Measurements from ENCODE around the gene ZNRF2.

The ZNRF2 gene

GRCh38 chr7:30389791-30390190 lies 105.4 kb downstream of the ZNRF2 start:
- H3K4me3 ChIP-seq (ENCODE audit: low read depth in 1 of 2, low read length in 2 of 2), result no peak overlapping the region
- H3K36me3 ChIP-seq (ENCODE audit: control insufficient read depth in 1 of 2, insufficient read depth in 2 of 2, low read length in 2 of 2), result no peaks in the 10 kb centered on the region
- H3K27ac ChIP-seq (ENCODE audit: low read length), result no peak overlapping the region
- H3K27me3 ChIP-seq (ENCODE audit: low read depth, low read length), result no peaks in the 10 kb centered on the region
- no peaks in the 10 kb centered on the region for H3K4me1 ChIP-seq (ENCODE audit: control insufficient read depth in 1 of 2, insufficient read depth in 2 of 2, low read length in 2 of 2)
- H3K9me3 ChIP-seq (ENCODE audit: control insufficient read depth in 1 of 2, low read length in 2 of 2), result no peaks in the 10 kb centered on the region

DNA sequence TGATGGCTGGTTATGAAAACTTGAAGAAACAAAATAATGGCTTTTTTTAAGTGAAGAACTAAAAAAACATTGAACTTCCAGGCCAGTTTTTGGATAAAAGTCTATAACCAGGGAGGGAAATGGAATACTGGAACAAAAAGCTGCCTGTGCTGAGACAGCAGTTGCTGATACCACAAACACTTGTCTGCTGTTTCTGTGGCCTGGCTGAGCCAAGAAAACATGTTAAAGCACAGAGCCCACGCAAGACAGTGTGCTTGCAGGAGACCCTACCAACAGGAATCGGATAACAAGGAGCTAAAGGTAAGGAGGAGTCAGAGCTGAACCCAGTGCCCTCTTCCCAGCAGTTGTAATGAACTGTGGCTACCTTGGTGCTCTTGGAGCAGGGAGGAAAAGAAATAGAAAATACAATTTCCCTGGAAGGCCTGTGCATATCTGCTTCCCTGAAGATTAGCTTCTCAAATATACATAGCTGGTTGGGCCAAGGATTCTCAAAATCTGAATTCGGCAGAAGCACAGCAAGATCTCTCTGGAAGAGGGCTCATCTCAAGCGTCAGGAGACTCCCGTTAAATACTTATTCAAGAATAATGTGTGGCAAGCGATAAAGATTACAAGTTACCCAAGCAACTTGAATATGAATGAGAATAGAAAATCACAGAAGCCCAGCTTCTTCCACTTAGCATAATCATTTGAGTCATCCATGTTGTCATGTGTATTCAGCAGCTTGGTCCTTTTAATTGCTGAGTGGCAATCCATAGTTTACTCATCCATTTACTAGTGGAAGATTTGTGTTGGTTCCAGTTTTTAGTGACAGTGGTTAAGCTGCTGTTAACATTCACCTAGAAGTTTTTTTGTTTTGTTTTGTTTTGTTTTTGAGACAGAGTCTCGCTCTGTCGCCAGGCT lies 106.6 kb downstream of the ZNRF2 start:
- H3K9me3 ChIP-seq (ENCODE audit: control insufficient read depth in 1 of 2, low read length in 2 of 2), result no peaks in the 10 kb centered on the region
- no peaks in the 10 kb centered on the region for H3K4me1 ChIP-seq (ENCODE audit: control insufficient read depth in 1 of 2, insufficient read depth in 2 of 2, low read length in 2 of 2)
- no peak overlapping the region for H3K27ac ChIP-seq (ENCODE audit: low read length)
- H3K4me3 ChIP-seq (ENCODE audit: low read depth in 1 of 2, low read length in 2 of 2), result no peak overlapping the region
- no peaks in the 10 kb centered on the region for H3K27me3 ChIP-seq (ENCODE audit: low read depth, low read length)
- no peaks in the 10 kb centered on the region for H3K36me3 ChIP-seq (ENCODE audit: control insufficient read depth in 1 of 2, insufficient read depth in 2 of 2, low read length in 2 of 2)

GRCh38 chr7:30391806-30392205 lies 107.4 kb downstream of the ZNRF2 start:
- H3K9me3 ChIP-seq (ENCODE audit: control insufficient read depth in 1 of 2, low read length in 2 of 2), result no peaks in the 10 kb centered on the region
- H3K4me3 ChIP-seq (ENCODE audit: low read depth in 1 of 2, low read length in 2 of 2), result no peak overlapping the region
- no peaks in the 10 kb centered on the region for H3K36me3 ChIP-seq (ENCODE audit: control insufficient read depth in 1 of 2, insufficient read depth in 2 of 2, low read length in 2 of 2)
- H3K4me1 ChIP-seq (ENCODE audit: control insufficient read depth in 1 of 2, insufficient read depth in 2 of 2, low read length in 2 of 2), result no peaks in the 10 kb centered on the region
- H3K27me3 ChIP-seq (ENCODE audit: low read depth, low read length), result no peaks in the 10 kb centered on the region
- no peak overlapping the region for H3K27ac ChIP-seq (ENCODE audit: low read length)

DNA sequence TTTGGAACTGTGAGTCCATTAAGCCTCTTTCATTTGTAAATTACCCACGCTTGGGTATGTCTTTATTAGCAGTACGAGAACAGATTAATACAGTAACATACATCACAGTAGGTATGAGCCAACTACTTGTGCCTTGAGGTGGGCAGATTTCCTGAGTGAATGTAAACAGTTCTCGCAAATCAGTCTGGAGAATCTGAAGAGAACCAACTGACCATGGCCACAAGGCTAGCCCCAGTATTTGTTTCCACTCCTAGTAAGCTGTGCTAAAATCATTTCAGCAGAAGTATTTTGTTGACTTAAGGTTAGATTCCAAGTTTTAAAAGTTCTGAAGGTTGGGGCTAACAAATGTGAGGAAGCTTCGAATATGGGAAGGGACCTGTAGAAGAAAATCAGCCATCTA lies 111.3 kb downstream of the ZNRF2 start:
- Histone ChIP-seq H3K27me3 (ENCODE audit: low read depth, low read length) (no peaks in the 10 kb centered on the region), H3K27ac (ENCODE audit: low read length) (no peak overlapping the region), H3K4me3 (ENCODE audit: low read depth in 1 of 2, low read length in 2 of 2) (no peak overlapping the region), H3K36me3 (ENCODE audit: control insufficient read depth in 1 of 2, insufficient read depth in 2 of 2, low read length in 2 of 2) (no peaks in the 10 kb centered on the region), H3K9me3 (ENCODE audit: control insufficient read depth in 1 of 2, low read length in 2 of 2) (no peaks in the 10 kb centered on the region), H3K4me1 (ENCODE audit: control insufficient read depth in 1 of 2, insufficient read depth in 2 of 2, low read length in 2 of 2) (no peaks in the 10 kb centered on the region)

DNA sequence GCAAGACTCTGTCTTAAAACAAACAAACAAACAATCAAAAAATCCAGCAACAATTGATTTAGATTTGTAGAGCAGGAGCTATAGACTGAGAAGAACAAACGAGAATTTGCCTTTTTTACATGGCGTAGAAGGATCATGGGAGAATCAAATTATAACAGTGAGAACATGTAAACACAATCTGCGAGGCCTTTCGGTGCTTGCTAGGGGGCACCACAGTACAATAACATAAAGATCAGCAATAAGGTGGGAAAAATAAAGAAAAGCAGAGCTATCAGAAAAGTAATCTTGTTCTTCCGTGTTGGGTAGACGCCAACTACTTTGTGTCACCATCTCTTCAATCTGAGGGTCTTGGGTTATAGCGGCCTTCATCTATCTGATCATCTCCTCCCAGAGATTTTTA lies 112.0 kb downstream of the ZNRF2 start:
- Histone ChIP-seq H3K36me3 (ENCODE audit: control insufficient read depth in 1 of 2, insufficient read depth in 2 of 2, low read length in 2 of 2) (no peaks in the 10 kb centered on the region), H3K27ac (ENCODE audit: low read length) (no peak overlapping the region), H3K27me3 (ENCODE audit: low read depth, low read length) (no peaks in the 10 kb centered on the region), H3K4me1 (ENCODE audit: control insufficient read depth in 1 of 2, insufficient read depth in 2 of 2, low read length in 2 of 2) (no peaks in the 10 kb centered on the region), H3K9me3 (ENCODE audit: control insufficient read depth in 1 of 2, low read length in 2 of 2) (no peaks in the 10 kb centered on the region), H3K4me3 (ENCODE audit: low read depth in 1 of 2, low read length in 2 of 2) (no peak overlapping the region)

DNA sequence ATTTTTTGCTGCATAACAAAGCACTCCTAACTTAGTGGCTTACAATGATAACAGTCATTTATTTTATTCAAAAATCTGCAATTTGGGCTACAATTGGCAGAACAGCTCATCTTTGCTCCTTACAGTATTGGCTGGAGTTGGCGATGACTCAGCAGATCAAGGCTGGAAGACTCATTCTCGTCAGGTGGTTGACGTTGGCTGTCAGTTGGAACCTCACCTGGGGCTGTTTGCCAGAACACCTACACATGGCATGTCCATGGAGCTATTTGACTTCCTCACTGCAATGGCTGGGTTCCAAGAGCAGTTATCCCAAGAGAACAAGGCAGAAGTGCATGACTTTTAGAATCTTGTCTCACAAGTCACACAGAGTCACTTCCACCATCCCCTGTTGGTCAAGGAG lies 119.1 kb downstream of the ZNRF2 start:
- H3K27ac ChIP-seq (ENCODE audit: low read length), result no peak overlapping the region
- H3K4me1 ChIP-seq (ENCODE audit: control insufficient read depth in 1 of 2, insufficient read depth in 2 of 2, low read length in 2 of 2), result no peaks in the 10 kb centered on the region
- H3K27me3 ChIP-seq (ENCODE audit: low read depth, low read length), result no peaks in the 10 kb centered on the region
- no peaks in the 10 kb centered on the region for H3K9me3 ChIP-seq (ENCODE audit: control insufficient read depth in 1 of 2, low read length in 2 of 2)
- H3K36me3 ChIP-seq (ENCODE audit: control insufficient read depth in 1 of 2, insufficient read depth in 2 of 2, low read length in 2 of 2), result peaks cover 7% of the 10 kb centered on the region in 2 donors
- H3K4me3 ChIP-seq (ENCODE audit: low read depth in 1 of 2, low read length in 2 of 2), result no peak overlapping the region

DNA sequence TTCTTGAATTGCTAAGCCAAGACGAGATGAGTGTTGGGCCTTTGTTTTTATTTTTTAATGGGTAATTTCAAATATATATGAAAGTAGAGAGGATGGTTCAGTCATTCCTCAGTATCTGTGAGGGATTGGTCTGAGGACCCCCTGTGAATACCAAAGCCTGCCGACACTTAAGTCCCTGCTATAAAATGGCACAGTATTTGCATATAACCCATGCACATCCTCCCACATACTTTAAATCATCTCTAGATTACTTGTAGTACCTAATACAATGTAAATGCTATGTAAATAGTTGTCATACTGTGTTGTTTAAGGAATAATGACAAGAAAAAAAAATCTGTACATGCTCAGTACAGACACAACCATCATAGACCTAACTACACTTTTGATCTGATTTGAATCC lies 120.8 kb downstream of the ZNRF2 start:
- Histone ChIP-seq H3K27ac (ENCODE audit: low read length) (no peak overlapping the region), H3K4me1 (ENCODE audit: control insufficient read depth in 1 of 2, insufficient read depth in 2 of 2, low read length in 2 of 2) (no peaks in the 10 kb centered on the region), H3K9me3 (ENCODE audit: control insufficient read depth in 1 of 2, low read length in 2 of 2) (no peaks in the 10 kb centered on the region), H3K4me3 (ENCODE audit: low read depth in 1 of 2, low read length in 2 of 2) (no peak overlapping the region), H3K27me3 (ENCODE audit: low read depth, low read length) (no peaks in the 10 kb centered on the region), H3K36me3 (ENCODE audit: control insufficient read depth in 1 of 2, insufficient read depth in 2 of 2, low read length in 2 of 2) (peaks cover 7% of the 10 kb centered on the region in 2 donors)

- Histone ChIP-seq H3K27ac (ENCODE audit: low read length) (no peak overlapping the region), H3K4me1 (ENCODE audit: control insufficient read depth in 1 of 2, insufficient read depth in 2 of 2, low read length in 2 of 2) (no peaks in the 10 kb centered on the region), H3K36me3 (ENCODE audit: control insufficient read depth in 1 of 2, insufficient read depth in 2 of 2, low read length in 2 of 2) (peaks cover 7% of the 10 kb centered on the region in 2 donors), H3K27me3 (ENCODE audit: low read depth, low read length) (no peaks in the 10 kb centered on the region), H3K4me3 (ENCODE audit: low read depth in 1 of 2, low read length in 2 of 2) (no peak overlapping the region), H3K9me3 (ENCODE audit: control insufficient read depth in 1 of 2, low read length in 2 of 2) (no peaks in the 10 kb centered on the region)
Observed at GRCh38 chr7:30406664-30407425, 122.4 kb downstream of the ZNRF2 start.

DNA sequence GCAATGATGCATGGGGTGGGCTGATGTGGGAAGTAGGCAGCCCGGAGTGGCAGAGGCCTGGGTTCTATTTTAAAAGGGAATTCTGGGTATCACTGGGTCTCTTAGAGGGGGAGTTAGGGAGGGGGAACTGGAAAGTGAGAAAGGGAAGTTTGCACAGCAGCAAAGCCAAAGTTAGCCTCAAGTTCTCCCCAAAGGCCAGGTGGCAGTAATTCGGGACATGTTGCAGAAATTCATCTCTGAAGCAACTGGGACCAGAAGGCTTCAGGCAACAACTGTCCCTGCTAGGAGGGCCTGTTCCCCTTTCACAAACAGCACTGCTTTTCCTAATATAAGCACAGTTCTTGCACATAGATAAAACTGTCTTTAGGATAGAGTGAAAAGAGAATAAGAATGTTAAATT lies 126.8 kb downstream of the ZNRF2 start:
- H3K4me1 ChIP-seq (ENCODE audit: control insufficient read depth in 1 of 2, insufficient read depth in 2 of 2, low read length in 2 of 2), result no peaks in the 10 kb centered on the region

DNA sequence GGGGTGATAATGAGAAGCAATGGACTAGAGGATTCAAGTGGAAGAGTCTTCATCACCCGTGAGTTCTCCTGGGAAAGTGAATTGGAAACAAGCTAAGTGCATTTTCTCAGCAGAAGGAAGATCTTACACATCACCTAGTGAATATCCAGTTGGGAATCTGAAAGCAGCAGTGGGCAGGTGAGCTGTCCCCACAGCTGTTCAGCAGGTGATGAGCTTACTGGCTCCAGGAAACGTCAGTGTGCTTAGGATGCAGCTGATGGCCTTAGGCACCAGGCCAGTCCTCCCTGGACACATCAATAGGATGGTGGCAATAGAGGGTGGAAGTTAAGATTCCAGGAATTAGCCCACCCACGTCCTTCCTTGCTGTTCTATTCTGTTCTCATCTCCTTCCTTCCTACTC lies 127.5 kb downstream of the ZNRF2 start:
- H3K4me1 ChIP-seq (ENCODE audit: control insufficient read depth in 1 of 2, insufficient read depth in 2 of 2, low read length in 2 of 2), result no peaks in the 10 kb centered on the region
- no peaks in the 10 kb centered on the region for H3K27me3 ChIP-seq (ENCODE audit: low read depth, low read length)
- no peak overlapping the region for H3K4me3 ChIP-seq (ENCODE audit: low read depth in 1 of 2, low read length in 2 of 2)
- no peaks in the 10 kb centered on the region for H3K36me3 ChIP-seq (ENCODE audit: control insufficient read depth in 1 of 2, insufficient read depth in 2 of 2, low read length in 2 of 2)
- H3K9me3 ChIP-seq (ENCODE audit: control insufficient read depth in 1 of 2, low read length in 2 of 2), result no peaks in the 10 kb centered on the region
- H3K27ac ChIP-seq (ENCODE audit: low read length), result no peak overlapping the region

More for the DNA sequence above, 126.8 kb downstream of the ZNRF2 start:
- Histone ChIP-seq H3K27ac (ENCODE audit: low read length) (no peak overlapping the region), H3K36me3 (ENCODE audit: control insufficient read depth in 1 of 2, insufficient read depth in 2 of 2, low read length in 2 of 2) (no peaks in the 10 kb centered on the region), H3K9me3 (ENCODE audit: control insufficient read depth in 1 of 2, low read length in 2 of 2) (no peaks in the 10 kb centered on the region), H3K4me3 (ENCODE audit: low read depth in 1 of 2, low read length in 2 of 2) (no peak overlapping the region), H3K27me3 (ENCODE audit: low read depth, low read length) (no peaks in the 10 kb centered on the region)

DNA sequence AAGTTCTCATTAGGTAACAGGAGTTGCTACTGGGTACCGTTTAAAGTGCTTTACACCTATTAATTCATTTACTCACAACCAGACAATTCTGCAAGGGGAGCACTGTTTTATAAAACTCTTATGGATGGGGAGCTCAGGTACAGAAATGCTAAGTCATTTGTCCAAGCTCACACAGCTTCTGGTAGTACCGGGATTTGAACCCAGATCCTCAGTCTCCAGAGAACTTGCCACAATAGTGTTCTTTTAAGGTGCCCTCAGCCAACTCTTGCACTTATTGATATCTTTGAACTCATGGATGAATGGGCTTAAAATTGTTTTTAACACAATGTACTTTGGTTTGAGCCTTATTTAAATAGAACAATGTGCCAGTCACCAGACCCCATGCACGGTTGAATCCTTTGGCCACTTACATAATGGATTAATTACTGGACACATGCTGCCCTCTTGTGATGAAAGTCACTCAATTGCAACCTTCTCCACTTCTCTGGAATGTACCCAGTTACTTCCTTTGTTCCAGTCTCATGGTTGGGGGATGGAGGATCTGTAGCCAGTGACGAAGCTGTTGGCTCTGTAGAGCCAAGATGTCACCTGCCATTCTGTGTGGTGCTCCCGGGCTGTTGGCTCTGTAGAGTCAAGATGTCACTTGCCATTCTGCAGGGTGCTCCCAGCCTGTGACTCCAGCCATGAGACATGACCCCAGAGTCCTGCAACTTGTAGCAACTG lies 128.5 kb downstream of the ZNRF2 start:
- Histone ChIP-seq H3K36me3 (ENCODE audit: control insufficient read depth in 1 of 2, insufficient read depth in 2 of 2, low read length in 2 of 2) (no peaks in the 10 kb centered on the region), H3K27me3 (ENCODE audit: low read depth, low read length) (no peaks in the 10 kb centered on the region), H3K27ac (ENCODE audit: low read length) (no peak overlapping the region), H3K4me1 (ENCODE audit: control insufficient read depth in 1 of 2, insufficient read depth in 2 of 2, low read length in 2 of 2) (no peaks in the 10 kb centered on the region), H3K4me3 (ENCODE audit: low read depth in 1 of 2, low read length in 2 of 2) (no peak overlapping the region), H3K9me3 (ENCODE audit: control insufficient read depth in 1 of 2, low read length in 2 of 2) (no peaks in the 10 kb centered on the region)

All from muscle layer of duodenum (tissue), 2 donors.